Hepatocyte (in vitro differentiated cells): ENCODE data around the gene CSNK2A1. TPM values are rescaled to one million over a fixed set of nuclear protein-coding genes. Genes with fewer than 3 reads are reported as not detected.

ENCODE experiments used
- DNase-seq: peaks from one replicate; pipeline ENCODE4 v3.0.0-alpha.2; 2016; ENCODE audit warnings: low spot score
- H2AFZ ChIP-seq: fragments of 200-600 bp; sonication (generic); 2 replicates; pipeline ENCODE4 v1.6.0; 2016; ENCODE audit warnings: antibody characterized with exemption, mild to moderate bottlenecking
- H3K27ac ChIP-seq: fragments of 200-600 bp; sonication (generic); 2 replicates; pipeline ENCODE4 v1.5.1; 2016; ENCODE audit warnings: mild to moderate bottlenecking
- H3K27me3 ChIP-seq: fragments of 200-600 bp; sonication (generic); 2 replicates; pipeline ENCODE4 v1.6.1; 2016
- H3K36me3 ChIP-seq: fragments of 200-600 bp; sonication (generic); replicated peaks from 2 replicates; pipeline ENCODE4 v1.5.1; 2016; ENCODE audit warnings: low read depth; ENCODE audit not compliant: insufficient read depth
- H3K4me1 ChIP-seq: fragments of 200-600 bp; sonication (generic); 2 replicates; pipeline ENCODE4 v1.5.1; 2016; ENCODE audit warnings: mild to moderate bottlenecking, moderate library complexity; ENCODE audit not compliant: insufficient read depth
- H3K4me2 ChIP-seq: fragments of 200-600 bp; sonication (generic); 2 replicates; pipeline ENCODE4 v1.6.0; 2016
- H3K4me3 ChIP-seq: fragments of 200-600 bp; sonication (generic); 2 replicates; pipeline ENCODE4 v1.5.1; 2016; ENCODE audit warnings: mild to moderate bottlenecking
- H3K79me2 ChIP-seq: fragments of 200-600 bp; sonication (generic); 2 replicates; pipeline ENCODE4 v1.6.0; 2017; ENCODE audit warnings: mild to moderate bottlenecking
- H3K9me2 ChIP-seq: fragments of 200-600 bp; sonication (generic); replicated peaks from 2 replicates; pipeline ENCODE4 v1.6.0; 2017; ENCODE audit warnings: mild to moderate bottlenecking; ENCODE audit not compliant: insufficient read depth
- H3K9me3 ChIP-seq: fragments of 200-600 bp; sonication (generic); 2 replicates; pipeline ENCODE4 v1.5.1; 2016; ENCODE audit warnings: low read depth, mild to moderate bottlenecking
- H4K20me1 ChIP-seq: fragments of 200-600 bp; sonication (generic); 2 replicates; pipeline ENCODE4 v1.6.0; 2016; ENCODE audit warnings: mild to moderate bottlenecking; ENCODE audit not compliant: insufficient read depth, poor library complexity, severe bottlenecking
- EZH2 ChIP-seq: fragments of 200-600 bp; sonication (generic); IDR thresholded peaks from 2 replicates; pipeline ENCODE4 v1.6.1; 2016; ENCODE audit warnings: antibody characterized with exemption, mild to moderate bottlenecking, borderline replicate concordance
- EZH2phosphoT487 ChIP-seq: fragments of 200-600 bp; sonication (generic); IDR thresholded peaks from one replicate; pipeline ENCODE4 v1.6.1; 2018; ENCODE audit warnings: antibody characterized with exemption, mild to moderate bottlenecking, low read depth, moderate library complexity; ENCODE audit not compliant: unreplicated experiment, severe bottlenecking
- WGBS: methylation state at CpG from one replicate; pipeline ENCODE4 v1.1.6; 2016; ENCODE audit warnings: low lambda C conversion rate; ENCODE audit errors: missing lambda C conversion rate; 5-methylcytosine and 5-hydroxymethylcytosine counted together
- polyA plus RNA-seq: library from polyadenylated mRNA; unstranded; fragments of >200 nt; fragmentation: Nextera tagmentation; extraction: Ambion mirVana; gene quantifications from 2 replicates; pipeline ENCODE4 v1.2.1, GENCODE V29; 2016
- total RNA-seq: library from RNA; depleted of rRNA; stranded (reverse); fragments of >200 nt; gene quantifications from 2 replicates; pipeline ENCODE4 v1.2.3, GENCODE V29; 2014
- TF ChIP-seq, protein P1 (sequence below): fragments of 200-600 bp; sonication (generic); IDR thresholded peaks from 2 replicates; pipeline ENCODE4 v1.5.1; 2016; ENCODE audit warnings: antibody characterized with exemption, mild to moderate bottlenecking; ENCODE audit not compliant: poor library complexity

CSNK2A1 gene
- total and polyA plus RNA-seq, 2 experiments from 2014 or later: 65.6 to 173 TPM

DNA sequence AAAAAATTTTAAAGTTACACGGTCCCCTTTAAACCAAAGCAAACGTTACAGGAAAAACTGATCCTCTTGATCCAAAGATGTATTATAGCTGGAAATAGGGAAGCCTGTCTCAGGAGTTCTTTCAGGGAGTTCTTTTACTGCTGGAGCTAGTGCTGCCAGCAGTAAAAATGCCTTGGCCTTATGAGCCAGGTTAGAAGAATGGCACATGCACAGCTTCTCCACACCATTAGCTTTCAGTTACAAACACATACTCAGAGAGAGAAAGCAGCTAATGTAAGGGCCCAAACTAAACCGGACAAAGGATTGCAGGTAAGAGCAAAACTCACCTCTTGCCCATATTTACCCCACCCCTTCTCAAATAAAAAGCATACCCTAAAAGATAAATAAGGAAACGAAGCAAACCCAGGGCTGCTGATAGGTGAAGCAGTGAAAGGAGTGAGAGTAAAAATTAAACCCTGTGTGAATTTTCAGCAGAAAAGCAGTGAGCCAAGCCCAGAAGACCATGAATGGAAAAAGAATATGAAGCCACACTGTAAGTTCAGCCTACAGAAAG is 100.3 kb downstream of the CSNK2A1 start:
- Histone ChIP-seq H3K27ac (no peak overlapping the region), H3K4me3 (no peak overlapping the region), H3K9me2 (no peaks in the 10 kb centered on the region), H3K9me3 (no peaks in the 10 kb centered on the region), H2AFZ (no peak overlapping the region), H3K36me3 (no peaks in the 10 kb centered on the region), H3K27me3 (no peaks in the 10 kb centered on the region), H3K4me1 (no peaks in the 10 kb centered on the region), H3K4me2 (no peak overlapping the region), H3K79me2 (peaks cover 34% of the 10 kb centered on the region), H4K20me1 (peaks cover 16% of the 10 kb centered on the region)
- no peak for DNase-seq
- TF ChIP-seq, protein P1, sequence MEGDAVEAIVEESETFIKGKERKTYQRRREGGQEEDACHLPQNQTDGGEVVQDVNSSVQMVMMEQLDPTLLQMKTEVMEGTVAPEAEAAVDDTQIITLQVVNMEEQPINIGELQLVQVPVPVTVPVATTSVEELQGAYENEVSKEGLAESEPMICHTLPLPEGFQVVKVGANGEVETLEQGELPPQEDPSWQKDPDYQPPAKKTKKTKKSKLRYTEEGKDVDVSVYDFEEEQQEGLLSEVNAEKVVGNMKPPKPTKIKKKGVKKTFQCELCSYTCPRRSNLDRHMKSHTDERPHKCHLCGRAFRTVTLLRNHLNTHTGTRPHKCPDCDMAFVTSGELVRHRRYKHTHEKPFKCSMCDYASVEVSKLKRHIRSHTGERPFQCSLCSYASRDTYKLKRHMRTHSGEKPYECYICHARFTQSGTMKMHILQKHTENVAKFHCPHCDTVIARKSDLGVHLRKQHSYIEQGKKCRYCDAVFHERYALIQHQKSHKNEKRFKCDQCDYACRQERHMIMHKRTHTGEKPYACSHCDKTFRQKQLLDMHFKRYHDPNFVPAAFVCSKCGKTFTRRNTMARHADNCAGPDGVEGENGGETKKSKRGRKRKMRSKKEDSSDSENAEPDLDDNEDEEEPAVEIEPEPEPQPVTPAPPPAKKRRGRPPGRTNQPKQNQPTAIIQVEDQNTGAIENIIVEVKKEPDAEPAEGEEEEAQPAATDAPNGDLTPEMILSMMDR: no peak
- TF ChIP-seq EZH2 (no peak), EZH2phosphoT487 (no peak)
- WGBS: 89% methylated on average over 4 of the region's 4 CpGs

GRCh38 chr20:440636-441035 is 103.0 kb downstream of the CSNK2A1 start:
- H3K4me1 ChIP-seq: no peaks in the 10 kb centered on the region
- no peak for DNase-seq
- no peak for TF ChIP-seq EZH2
- TF ChIP-seq, protein P1: no peak
- TF ChIP-seq EZH2phosphoT487: no peak
- H3K27me3 ChIP-seq: no peaks in the 10 kb centered on the region
- H3K79me2 ChIP-seq: peaks cover 9% of the 10 kb centered on the region
- H2AFZ ChIP-seq: no peak overlapping the region
- H3K4me2 ChIP-seq: no peak overlapping the region
- no peak overlapping the region for H3K4me3 ChIP-seq
- no peaks in the 10 kb centered on the region for H3K9me3 ChIP-seq
- H3K36me3 ChIP-seq: no peaks in the 10 kb centered on the region
- 91% methylated on average over 13 of the region's 13 CpGs for WGBS
- H4K20me1 ChIP-seq: peaks cover 5% of the 10 kb centered on the region
- no peaks in the 10 kb centered on the region for H3K9me2 ChIP-seq
- H3K27ac ChIP-seq: no peak overlapping the region

GRCh38 chr20:440148-440547 is 103.4 kb downstream of the CSNK2A1 start:
- H4K20me1 ChIP-seq: peaks cover 3% of the 10 kb centered on the region
- peaks cover 5% of the 10 kb centered on the region for H3K79me2 ChIP-seq
- TF ChIP-seq EZH2 (no peak), EZH2phosphoT487 (no peak)
- TF ChIP-seq, protein P1: no peak
- 100% methylated on average over 7 of the region's 7 CpGs for WGBS
- H3K4me1 ChIP-seq: no peaks in the 10 kb centered on the region
- H3K27me3 ChIP-seq: no peaks in the 10 kb centered on the region
- H3K9me3 ChIP-seq: no peaks in the 10 kb centered on the region
- H3K4me3 ChIP-seq: no peak overlapping the region
- H3K36me3 ChIP-seq: no peaks in the 10 kb centered on the region
- no peaks in the 10 kb centered on the region for H3K9me2 ChIP-seq
- no peak overlapping the region for H3K27ac ChIP-seq
- no peak overlapping the region for H3K4me2 ChIP-seq
- DNase-seq: no peak
- H2AFZ ChIP-seq: no peak overlapping the region
